Measurements from ENCODE around the gene HOXB2.

Gene HOXB2

GRCh38 chr17:48578616-48579470 lies 33.9 kb upstream of the HOXB2 start:
- DNase-seq: no peak

- DNase-seq: peak; percentile 85
Measured at GRCh38 chr17:48577946-48578615, 33.2 kb upstream of the HOXB2 start, which contains the start of gene HOXB4. Gene HOXB4, minus strand, starts transcription at chr17:48578350. Its CDS starts 31 bp downstream, at chr17:48578319.

GRCh38 chr17:48577330-48577945 lies 32.5 kb upstream of the HOXB2 start:
- no peak for DNase-seq

- no peak for DNase-seq
Measured at GRCh38 chr17:48576479-48577309, 31.8 kb upstream of the HOXB2 start.

GRCh38 chr17:48575673-48576478 lies 31.0 kb upstream of the HOXB2 start:
- DNase-seq: peak; percentile 44

GRCh38 chr17:48575066-48575582 lies 30.2 kb upstream of the HOXB2 start:
- peak; percentile 88 for DNase-seq

- no peak for DNase-seq
Measured at GRCh38 chr17:48574505-48575065, 29.7 kb upstream of the HOXB2 start.

- DNase-seq: no peak
Measured at GRCh38 chr17:48571826-48572417, 27.0 kb upstream of the HOXB2 start.

- DNase-seq: no peak
Measured at GRCh38 chr17:48571024-48571818, 26.3 kb upstream of the HOXB2 start.

- DNase-seq: no peak
Measured at GRCh38 chr17:48570325-48571023, 25.6 kb upstream of the HOXB2 start.

GRCh38 chr17:48569674-48570324 lies 24.9 kb upstream of the HOXB2 start:
- DNase-seq: no peak

GRCh38 chr17:48569240-48569582 lies 24.3 kb upstream of the HOXB2 start:
- no peak for DNase-seq

- no peak for DNase-seq
Measured at GRCh38 chr17:48568499-48569239, 23.8 kb upstream of the HOXB2 start.

GRCh38 chr17:48567646-48568354 lies 22.9 kb upstream of the HOXB2 start:
- no peak for DNase-seq

- no peak for DNase-seq
Measured at GRCh38 chr17:48567209-48567608, 22.3 kb upstream of the HOXB2 start.

- no peak for DNase-seq
Measured at GRCh38 chr17:48566717-48567116, 21.8 kb upstream of the HOXB2 start.

- no peak for DNase-seq
Measured at GRCh38 chr17:48565925-48566710, 21.2 kb upstream of the HOXB2 start.
